Uterus (tissue), 2 donors: ENCODE results near the gene AKAP12.

Experiments used
- POLR2A ChIP-seq, 2 donors: fragments of 450-650 bp; IDR thresholded peaks; one replicate each; pipeline ENCODE4 v1.6.1; 2016; ENCODE audit warnings: antibody characterized with exemption in 2 of 2, mild to moderate bottlenecking in 1 of 2, moderate library complexity in 1 of 2
- TF ChIP-seq, protein P1 (sequence below), 4 experiments: fragments of 200-600 bp in 2 of 4; fragments of 450-650 bp in 2 of 4; sonication (generic) in 2 of 4; IDR thresholded peaks; one replicate each; pipeline ENCODE4 v1.5.1; 2016 to 2019; ENCODE audit warnings: antibody characterized with exemption in 4 of 4, mild to moderate bottlenecking in 2 of 4, moderate library complexity in 1 of 4

DNA sequence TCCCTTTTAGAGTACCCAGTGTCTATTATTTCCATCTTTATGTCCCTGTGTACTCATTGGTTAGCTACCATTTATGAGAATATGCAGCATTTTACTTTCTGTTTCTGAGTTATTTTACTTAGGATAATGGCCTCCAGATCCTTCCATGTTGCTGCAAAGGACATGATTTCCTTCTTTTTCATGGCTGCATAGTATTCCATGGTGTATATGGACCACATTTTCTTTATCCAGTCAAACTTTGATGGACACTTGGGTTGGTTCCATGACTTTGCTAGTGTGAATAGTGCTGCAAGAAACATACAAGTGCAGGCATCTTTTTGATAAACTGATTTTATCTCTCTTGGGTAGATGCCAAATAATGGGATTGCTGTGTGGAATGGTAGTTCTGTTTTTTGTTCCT, 96.2 kb downstream of the AKAP12 start:
- TF ChIP-seq, protein P1, sequence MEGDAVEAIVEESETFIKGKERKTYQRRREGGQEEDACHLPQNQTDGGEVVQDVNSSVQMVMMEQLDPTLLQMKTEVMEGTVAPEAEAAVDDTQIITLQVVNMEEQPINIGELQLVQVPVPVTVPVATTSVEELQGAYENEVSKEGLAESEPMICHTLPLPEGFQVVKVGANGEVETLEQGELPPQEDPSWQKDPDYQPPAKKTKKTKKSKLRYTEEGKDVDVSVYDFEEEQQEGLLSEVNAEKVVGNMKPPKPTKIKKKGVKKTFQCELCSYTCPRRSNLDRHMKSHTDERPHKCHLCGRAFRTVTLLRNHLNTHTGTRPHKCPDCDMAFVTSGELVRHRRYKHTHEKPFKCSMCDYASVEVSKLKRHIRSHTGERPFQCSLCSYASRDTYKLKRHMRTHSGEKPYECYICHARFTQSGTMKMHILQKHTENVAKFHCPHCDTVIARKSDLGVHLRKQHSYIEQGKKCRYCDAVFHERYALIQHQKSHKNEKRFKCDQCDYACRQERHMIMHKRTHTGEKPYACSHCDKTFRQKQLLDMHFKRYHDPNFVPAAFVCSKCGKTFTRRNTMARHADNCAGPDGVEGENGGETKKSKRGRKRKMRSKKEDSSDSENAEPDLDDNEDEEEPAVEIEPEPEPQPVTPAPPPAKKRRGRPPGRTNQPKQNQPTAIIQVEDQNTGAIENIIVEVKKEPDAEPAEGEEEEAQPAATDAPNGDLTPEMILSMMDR (IDR thresholded peaks at IDR 0.05): no peak
- TF ChIP-seq POLR2A (IDR thresholded peaks at IDR 0.05): no peak
